Measurements from ENCODE around the gene PTPN18. TPM values are rescaled to one million over a fixed set of nuclear protein-coding genes. Genes with fewer than 3 reads are reported as not detected.
A peak's percentile ranks its signal among the peaks of the same experiment; 100 is the strongest.

The PTPN18 gene
- total and polyA plus RNA-seq, 11 donors = 9.7 to 42.5 (median 12.6) TPM

- intact Hi-C loops (cut with DNase I) = no loop called here
- Histone ChIP-seq H3K4me1 (peaks cover 0 to 55% (median 18%) of the 10 kb centered on the region in 12 donors), H3K4me3 (no peak overlapping the region), H3K9me3 (no peaks in the 10 kb centered on the region), H3K27me3 (no peaks in the 10 kb centered on the region), H3K27ac (peak overlapping the region in 1 of 12 donors; percentile 96), H3K36me3 (peaks cover 0 to 14% (median 0%) of the 10 kb centered on the region in 9 donors)
- no peak for TF ChIP-seq CTCF (IDR thresholded peaks at IDR 0.05)
- no peak for TF ChIP-seq POLR2A (IDR thresholded peaks at IDR 0.05)
- 91 to 95% (median 92%) methylated on average over 5 of the region's 5 CpGs for WGBS, 4 donors
- no peak for DNase-seq
- ATAC-seq = no peak
Measured at GRCh38 chr2:130369965-130370341, 14.1 kb downstream of the PTPN18 start.

- Histone ChIP-seq H3K27me3 (no peaks in the 10 kb centered on the region), H3K9me3 (no peaks in the 10 kb centered on the region), H3K27ac (peak overlapping the region in 3 of 12 donors; percentile 90 to 96 (median 91)), H3K4me3 (no peak overlapping the region), H3K36me3 (peaks cover 0 to 19% (median 0%) of the 10 kb centered on the region in 9 donors), H3K4me1 (peaks cover 0 to 60% (median 18%) of the 10 kb centered on the region in 12 donors)
- TF ChIP-seq CTCF (IDR thresholded peaks at IDR 0.05) = no peak
- TF ChIP-seq POLR2A (IDR thresholded peaks at IDR 0.05) = no peak
- intact Hi-C loops (cut with DNase I) = no loop called here
- 85 to 100% (median 96%) methylated on average over 1 to 9 of the region's 9 CpGs for whole genome bisulfite sequencing, 4 donors
- no peak for ATAC-seq
- no peak for DNase-seq
Measured at GRCh38 chr2:130370490-130370889, 14.6 kb downstream of the PTPN18 start.

GRCh38 chr2:130371723-130372054, 15.8 kb downstream of the PTPN18 start:
- Histone ChIP-seq H3K9me3 (no peaks in the 10 kb centered on the region), H3K4me1 (peaks cover 0 to 70% (median 18%) of the 10 kb centered on the region in 12 donors), H3K4me3 (peak overlapping the region; percentile 57 to 95 (median 86)), H3K27me3 (no peaks in the 10 kb centered on the region), H3K27ac (peak overlapping the region; percentile 84 to 96 (median 90)), H3K36me3 (peaks cover 0 to 29% (median 0%) of the 10 kb centered on the region in 9 donors)
- intact Hi-C loops (cut with DNase I) = loop anchor here in 4 of 10 donors (1.0 to 2.0 kb wide), 4 partner anchors 15 to 29 kb away; partner anchors contain the start of genes IMP4 (in 1 of the 4) and PTPN18 (in 1 of the 4)
- TF ChIP-seq POLR2A (IDR thresholded peaks at IDR 0.05) (no peak), CTCF (IDR thresholded peaks at IDR 0.05) (no peak)
- DNase-seq (peak in 1 of 5 donors; percentile 53), ATAC-seq (peak; percentile 30 to 47 (median 38))
- 38 to 56% (median 46%) methylated on average over 18 of the region's 18 CpGs for WGBS, 4 donors

GRCh38 chr2:130372055-130372832, 16.4 kb downstream of the PTPN18 start:
- 1 to 10% (median 2%) methylated on average over 14 to 81 of the region's 81 CpGs for WGBS, 4 donors
- peak overlapping the region; percentile 57 to 95 (median 86) for H3K4me3 ChIP-seq
- peak overlapping the region; percentile 84 to 96 (median 90) for H3K27ac ChIP-seq
- no peaks in the 10 kb centered on the region for H3K9me3 ChIP-seq
- ATAC-seq (peak; percentile 85 to 96 (median 95)), DNase-seq (peak; percentile 91 to 97 (median 94))
- H3K4me1 ChIP-seq = peaks cover 0 to 74% (median 18%) of the 10 kb centered on the region in 12 donors
- peak in 1 of 2 donors; percentile 54 for TF ChIP-seq POLR2A (IDR thresholded peaks at IDR 0.05)
- TF ChIP-seq CTCF (IDR thresholded peaks at IDR 0.05) = peak; percentile 77 to 97 (median 92)
- no peaks in the 10 kb centered on the region for H3K27me3 ChIP-seq
- peaks cover 0 to 31% (median 0%) of the 10 kb centered on the region in 9 donors for H3K36me3 ChIP-seq
- intact Hi-C loops (cut with DNase I) = loop anchor here in 4 of 10 donors (1.0 to 2.0 kb wide), 4 partner anchors 15 to 29 kb away; partner anchors contain the start of genes IMP4 (in 1 of the 4) and PTPN18 (in 1 of the 4)

All from heart left ventricle (tissue), 16 donors.